Activated CD4-positive, alpha-beta T cell treated with anti-CD3 and anti-CD28 coated beads for 36 hours (primary cell): ENCODE measurements around the gene SPCS3. TPM values are rescaled to one million over a fixed set of nuclear protein-coding genes. Genes with fewer than 3 reads are reported as not detected.
"Not testable (repeated sequence)": the region's sequence is repeated elsewhere in the genome, so short reads cannot be mapped to it uniquely, and the experiment has no call there.

Source experiments
- ATAC-seq: fragments of 200-7000 bp; cut with Tn5 transposase; one replicate; pipeline ENCODE4 v1.10.0; 2021; ENCODE audit warnings: mild to moderate bottlenecking, moderate library complexity
- CTCF ChIA-PET: fragments of 350-600 bp; sonication (Branson Sonifier 250); formaldehyde crosslinking; loops from one replicate; lab custom pipeline; 2021; ENCODE audit warnings: antibody characterized with exemption; lab: Charles Lee
- POLR2A ChIA-PET: fragments of 350-600 bp; sonication (Branson Sonifier 250); formaldehyde crosslinking; loops from one replicate; lab custom pipeline; 2021; ENCODE audit warnings: antibody characterized with exemption, inconsistent platforms; lab: Charles Lee
- DNase-seq: peaks from one replicate; pipeline ENCODE4 v3.0.0-alpha.2; 2020
- H3K27ac Mint-ChIP-seq: one replicate; pipeline ENCODE4 v1.8.0; 2021; ENCODE audit warnings: mixed read lengths
- H3K27me3 Mint-ChIP-seq: one replicate; pipeline ENCODE4 v1.8.0; 2021; ENCODE audit warnings: mixed read lengths
- H3K36me3 Mint-ChIP-seq: one replicate; pipeline ENCODE4 v1.8.0; 2021; ENCODE audit warnings: low read depth, mixed read lengths
- H3K4me1 Mint-ChIP-seq: one replicate; pipeline ENCODE4 v1.8.0; 2021; ENCODE audit warnings: mixed read lengths
- H3K4me3 Mint-ChIP-seq: one replicate; pipeline ENCODE4 v1.8.0; 2021; ENCODE audit warnings: mild to moderate bottlenecking, moderate library complexity, mixed read lengths
- H3K9me3 Mint-ChIP-seq: one replicate; pipeline ENCODE4 v1.8.0; 2021; ENCODE audit warnings: low read depth, mixed read lengths
- intact Hi-C, 2 experiments: fragments of 100-400 bp; cut with DNase I in 1 of 2; cut with micrococcal nuclease in 1 of 2; formaldehyde crosslinking; loops; one replicate each; pipeline versions ENCODE4 v1.14.2 to v1.15.1; 2022 to 2024; cut with DNase I, micrococcal nuclease
- total RNA-seq, 2 experiments: library from RNA; stranded (reverse); gene quantifications; one replicate each; pipeline ENCODE4 v1.2.3, GENCODE V29; 2021

SPCS3 gene
- total RNA-seq, 2 experiments from 2014 or later, result 120 to 142 TPM

GRCh38 chr4:176288020-176288419 is 31.7 kb upstream of the SPCS3 start:
- Mint-ChIP-seq H3K36me3 (no peaks in the 10 kb centered on the region), H3K27me3 (no peaks in the 10 kb centered on the region), H3K9me3 (no peaks in the 10 kb centered on the region), H3K4me1 (no peaks in the 10 kb centered on the region), H3K27ac (no peak overlapping the region), H3K4me3 (no peak overlapping the region)
- DNase-seq (no peak), ATAC-seq (no peak)
- CTCF ChIA-PET, result interaction anchor here (0.9 kb wide), 1 partner anchor 243 kb away, joined by 3 read pairs; no protein-coding TSS in a partner anchor
- intact Hi-C loops, result no loop called here
- POLR2A ChIA-PET, result no interaction called here

GRCh38 chr4:176289561-176289960 is 30.2 kb upstream of the SPCS3 start:
- ATAC-seq (no peak), DNase-seq (no peak)
- intact Hi-C loops, result no loop called here
- ChIA-PET POLR2A (no interaction called here), CTCF (no interaction called here)
- H3K36me3 Mint-ChIP-seq, result no peaks in the 10 kb centered on the region
- H3K27me3 Mint-ChIP-seq, result no peaks in the 10 kb centered on the region
- H3K9me3 Mint-ChIP-seq, result no peaks in the 10 kb centered on the region
- H3K27ac Mint-ChIP-seq, result no peak overlapping the region
- H3K4me1 Mint-ChIP-seq, result no peaks in the 10 kb centered on the region
- no peak overlapping the region for H3K4me3 Mint-ChIP-seq

- DNase-seq, result no peak
- POLR2A ChIA-PET, result no interaction called here
- no peak overlapping the region for H3K4me3 Mint-ChIP-seq
- H3K27me3 Mint-ChIP-seq, result no peaks in the 10 kb centered on the region
- no peak for ATAC-seq
- H3K4me1 Mint-ChIP-seq, result no peaks in the 10 kb centered on the region
- H3K36me3 Mint-ChIP-seq, result no peaks in the 10 kb centered on the region
- intact Hi-C loops, result no loop called here
- CTCF ChIA-PET, result no interaction called here
- no peaks in the 10 kb centered on the region for H3K9me3 Mint-ChIP-seq
- H3K27ac Mint-ChIP-seq, result no peak overlapping the region
Measured at GRCh38 chr4:176290520-176290919, 29.2 kb upstream of the SPCS3 start.

GRCh38 chr4:176291748-176292147 is 28.0 kb upstream of the SPCS3 start:
- H3K4me1 Mint-ChIP-seq, result no peaks in the 10 kb centered on the region
- POLR2A ChIA-PET, result no interaction called here
- no peak overlapping the region for H3K4me3 Mint-ChIP-seq
- intact Hi-C loops, result no loop called here
- CTCF ChIA-PET, result interaction anchor here (0.6 kb wide), 1 partner anchor 1881 kb away, joined by 3 read pairs; no protein-coding TSS in a partner anchor
- no peak for DNase-seq
- no peak for ATAC-seq
- H3K9me3 Mint-ChIP-seq, result no peaks in the 10 kb centered on the region
- H3K27ac Mint-ChIP-seq, result no peak overlapping the region
- no peaks in the 10 kb centered on the region for H3K27me3 Mint-ChIP-seq
- H3K36me3 Mint-ChIP-seq, result no peaks in the 10 kb centered on the region

GRCh38 chr4:176292920-176293319 is 26.8 kb upstream of the SPCS3 start:
- ChIA-PET CTCF (interaction anchor here (0.9 kb wide), 1 partner anchor 349 kb away, joined by 3 read pairs; no protein-coding TSS in a partner anchor), POLR2A (no interaction called here)
- DNase-seq (no peak), ATAC-seq (no peak)
- H3K4me1 Mint-ChIP-seq, result no peaks in the 10 kb centered on the region
- intact Hi-C loops, result no loop called here
- no peaks in the 10 kb centered on the region for H3K27me3 Mint-ChIP-seq
- no peaks in the 10 kb centered on the region for H3K36me3 Mint-ChIP-seq
- H3K9me3 Mint-ChIP-seq, result no peaks in the 10 kb centered on the region
- H3K27ac Mint-ChIP-seq, result no peak overlapping the region
- H3K4me3 Mint-ChIP-seq, result no peak overlapping the region

- ChIA-PET CTCF (no interaction called here), POLR2A (no interaction called here)
- ATAC-seq (no peak), DNase-seq (no peak)
- Mint-ChIP-seq H3K27me3 (no peaks in the 10 kb centered on the region), H3K27ac (no peak overlapping the region), H3K4me3 (no peak overlapping the region), H3K9me3 (no peaks in the 10 kb centered on the region), H3K36me3 (no peaks in the 10 kb centered on the region), H3K4me1 (no peaks in the 10 kb centered on the region)
- intact Hi-C loops, result no loop called here
Measured at GRCh38 chr4:176293660-176294059, 26.1 kb upstream of the SPCS3 start.

- H3K4me1 Mint-ChIP-seq, POLR2A ChIA-PET, ATAC-seq, H3K36me3 Mint-ChIP-seq, CTCF ChIA-PET, H3K4me3 Mint-ChIP-seq, H3K27me3 Mint-ChIP-seq, intact Hi-C loops, DNase-seq, H3K9me3 Mint-ChIP-seq, H3K27ac Mint-ChIP-seq: not testable (repeated sequence)
Measured at GRCh38 chr4:176295907-176296306, 23.9 kb upstream of the SPCS3 start.

- no peak overlapping the region for H3K4me3 Mint-ChIP-seq
- H3K4me1 Mint-ChIP-seq, result no peaks in the 10 kb centered on the region
- intact Hi-C loops, result no loop called here
- DNase-seq, result no peak
- CTCF ChIA-PET, result no interaction called here
- POLR2A ChIA-PET, result no interaction called here
- H3K27ac Mint-ChIP-seq, result no peak overlapping the region
- H3K27me3 Mint-ChIP-seq, result peaks cover 5% of the 10 kb centered on the region
- no peak for ATAC-seq
- no peaks in the 10 kb centered on the region for H3K36me3 Mint-ChIP-seq
- no peaks in the 10 kb centered on the region for H3K9me3 Mint-ChIP-seq
Measured at GRCh38 chr4:176298664-176299063, 21.1 kb upstream of the SPCS3 start.

GRCh38 chr4:176300036-176300435 is 19.7 kb upstream of the SPCS3 start:
- POLR2A ChIA-PET, result no interaction called here
- no peaks in the 10 kb centered on the region for H3K36me3 Mint-ChIP-seq
- no peaks in the 10 kb centered on the region for H3K9me3 Mint-ChIP-seq
- CTCF ChIA-PET, result no interaction called here
- ATAC-seq (no peak), DNase-seq (no peak)
- no peak overlapping the region for H3K27ac Mint-ChIP-seq
- H3K27me3 Mint-ChIP-seq, result peaks cover 12% of the 10 kb centered on the region
- intact Hi-C loops, result no loop called here
- H3K4me1 Mint-ChIP-seq, result no peaks in the 10 kb centered on the region
- H3K4me3 Mint-ChIP-seq, result no peak overlapping the region

- H3K27ac Mint-ChIP-seq, result no peak overlapping the region
- CTCF ChIA-PET, result no interaction called here
- no peaks in the 10 kb centered on the region for H3K9me3 Mint-ChIP-seq
- ATAC-seq (no peak), DNase-seq (no peak)
- H3K27me3 Mint-ChIP-seq, result peaks cover 15% of the 10 kb centered on the region
- H3K4me3 Mint-ChIP-seq, result no peak overlapping the region
- intact Hi-C loops, result no loop called here
- POLR2A ChIA-PET, result no interaction called here
- H3K4me1 Mint-ChIP-seq, result no peaks in the 10 kb centered on the region
- H3K36me3 Mint-ChIP-seq, result no peaks in the 10 kb centered on the region
Measured at GRCh38 chr4:176300565-176300964, 19.2 kb upstream of the SPCS3 start.

GRCh38 chr4:176302283-176303275 is 17.2 kb upstream of the SPCS3 start:
- no peak for ATAC-seq
- ChIA-PET CTCF (interaction anchor here (0.8 kb wide), 1 partner anchor 27 kb away, joined by 3 read pairs; no protein-coding TSS in a partner anchor), POLR2A (no interaction called here)
- H3K36me3 Mint-ChIP-seq, result no peaks in the 10 kb centered on the region
- H3K4me1 Mint-ChIP-seq, result no peaks in the 10 kb centered on the region
- no peak overlapping the region for H3K4me3 Mint-ChIP-seq
- H3K9me3 Mint-ChIP-seq, result no peaks in the 10 kb centered on the region
- H3K27me3 Mint-ChIP-seq, result peaks cover 22% of the 10 kb centered on the region
- intact Hi-C loops, result no loop called here
- DNase-seq, result no peak
- no peak overlapping the region for H3K27ac Mint-ChIP-seq

- Mint-ChIP-seq H3K4me3 (no peak overlapping the region), H3K27me3 (peaks cover 25% of the 10 kb centered on the region), H3K4me1 (no peaks in the 10 kb centered on the region), H3K36me3 (no peaks in the 10 kb centered on the region), H3K9me3 (no peaks in the 10 kb centered on the region), H3K27ac (no peak overlapping the region)
- POLR2A ChIA-PET, result no interaction called here
- DNase-seq, result no peak
- no peak for ATAC-seq
- CTCF ChIA-PET, result no interaction called here
- intact Hi-C loops, result no loop called here
Measured at GRCh38 chr4:176303938-176304337, 15.8 kb upstream of the SPCS3 start.
